NCI-H1417 (cell line): Measurements from ENCODE around the gene P2RX6.
"Not testable (repeated sequence)": the region's sequence is repeated elsewhere in the genome, so short reads cannot be mapped to it uniquely, and the experiment has no call there.

ENCODE experiments used
- DNase-seq, 3 experiments: peaks; one replicate each; lab custom pipeline; 2025; lab: John Stamatoyannopoulos, UW

Gene P2RX6

GRCh38 chr22:21014726-21015465, at the start of gene P2RX6:
Gene P2RX6 (plus strand): TSS chr22:21015165. CDS start chr22:21015175, 10 bp downstream.
- peak in 2 of 3 experiments; percentile 76 to 81 for DNase-seq

GRCh38 chr22:20965888-20966855, 48.8 kb upstream of the P2RX6 start:
- no peak for DNase-seq

GRCh38 chr22:20966883-20967696, 47.9 kb upstream of the P2RX6 start, which contains the start of gene AIFM3:
Gene AIFM3 (plus strand): TSS chr22:20967255. CDS start chr22:20967945, 690 bp downstream.
- DNase-seq = no peak

- no peak for DNase-seq
Observed at GRCh38 chr22:20967697-20968211, 47.2 kb upstream of the P2RX6 start.

GRCh38 chr22:20968281-20968977, 46.5 kb upstream of the P2RX6 start:
- no peak for DNase-seq

- no peak for DNase-seq
Observed at GRCh38 chr22:20970939-20971657, 43.9 kb upstream of the P2RX6 start.

GRCh38 chr22:20972014-20972694, 42.8 kb upstream of the P2RX6 start:
- not testable (repeated sequence) for DNase-seq

GRCh38 chr22:20972933-20973577, 41.9 kb upstream of the P2RX6 start:
- DNase-seq = no peak

- DNase-seq = no peak
Observed at GRCh38 chr22:20973634-20974286, 41.2 kb upstream of the P2RX6 start.

- no peak for DNase-seq
Observed at GRCh38 chr22:20974336-20974955, 40.5 kb upstream of the P2RX6 start.

GRCh38 chr22:20975541-20976290, 39.2 kb upstream of the P2RX6 start:
- no peak for DNase-seq

GRCh38 chr22:20976291-20976877, 38.6 kb upstream of the P2RX6 start:
- no peak for DNase-seq

GRCh38 chr22:20977019-20977418, 37.9 kb upstream of the P2RX6 start:
- DNase-seq = no peak

GRCh38 chr22:20977516-20978170, 37.3 kb upstream of the P2RX6 start:
- DNase-seq = no peak

- DNase-seq = no peak
Observed at GRCh38 chr22:20978419-20978818, 36.5 kb upstream of the P2RX6 start.

GRCh38 chr22:20979243-20979809, 35.6 kb upstream of the P2RX6 start:
- no peak for DNase-seq
